ENCODE results near the gene FZR1.
"Not testable (repeated sequence)": the region's sequence is repeated elsewhere in the genome, so short reads cannot be mapped to it uniquely, and the experiment has no call there.

Gene FZR1

DNA sequence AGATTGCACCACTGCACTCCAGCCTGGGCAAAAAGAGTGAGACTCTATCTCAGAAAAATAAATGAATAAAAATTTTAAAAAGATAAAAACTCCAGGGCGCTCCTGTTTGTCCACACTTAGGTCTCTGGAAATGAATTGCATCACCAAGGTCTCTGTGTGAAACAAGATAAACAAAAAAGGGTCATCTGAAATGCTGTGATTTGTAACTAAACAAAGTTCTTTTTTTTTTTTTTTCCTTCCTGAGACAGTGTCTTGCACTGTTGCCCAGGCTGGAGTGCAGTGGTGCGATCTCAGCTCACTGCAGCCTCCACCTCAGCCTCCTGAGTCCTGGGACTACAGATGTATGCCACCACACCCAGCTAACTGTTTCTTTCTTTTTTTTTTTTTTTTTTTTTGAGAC is 11.5 kb downstream of the FZR1 start:
- DNase-seq = no peak

DNA sequence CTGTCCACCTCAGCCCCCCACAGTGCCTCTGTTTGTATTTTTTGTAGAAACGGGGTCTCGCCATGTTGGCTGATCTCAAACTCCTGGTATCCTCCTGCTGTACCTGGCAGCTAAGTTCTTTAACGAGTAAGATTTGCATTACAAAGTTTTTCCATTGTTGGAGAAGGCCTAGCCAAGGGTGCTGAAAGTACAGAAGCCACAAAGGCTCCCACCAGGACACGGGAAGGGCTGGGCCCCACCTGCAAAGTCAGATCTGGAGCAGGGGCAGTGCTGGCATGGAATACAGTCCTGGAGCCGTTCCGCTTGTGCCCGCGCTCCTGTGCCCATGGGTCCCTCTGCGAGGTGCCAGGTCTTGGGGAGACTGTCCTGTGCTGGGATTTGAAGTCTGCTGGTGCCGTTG is 12.1 kb downstream of the FZR1 start:
- no peak for DNase-seq

DNA sequence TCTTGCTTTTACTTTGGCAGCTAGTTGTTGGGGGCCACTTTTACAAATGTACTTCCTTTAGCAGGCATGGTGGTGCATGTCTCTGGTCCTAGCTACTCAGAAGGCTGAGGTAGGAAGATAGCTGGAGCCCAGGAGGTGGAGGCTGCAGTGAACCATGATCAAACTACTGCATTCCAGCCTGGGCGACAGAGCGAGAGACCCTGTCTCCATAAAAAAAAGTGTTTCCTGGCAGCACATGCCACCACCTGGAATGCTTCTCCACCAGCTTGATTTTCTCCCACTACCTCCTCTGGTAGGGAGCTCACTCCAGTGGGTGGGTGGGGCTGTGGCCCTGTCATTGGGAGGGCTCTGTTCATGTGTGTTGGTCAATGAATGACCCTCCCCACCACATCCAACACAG is 12.5 kb downstream of the FZR1 start:
- DNase-seq = no peak

DNA sequence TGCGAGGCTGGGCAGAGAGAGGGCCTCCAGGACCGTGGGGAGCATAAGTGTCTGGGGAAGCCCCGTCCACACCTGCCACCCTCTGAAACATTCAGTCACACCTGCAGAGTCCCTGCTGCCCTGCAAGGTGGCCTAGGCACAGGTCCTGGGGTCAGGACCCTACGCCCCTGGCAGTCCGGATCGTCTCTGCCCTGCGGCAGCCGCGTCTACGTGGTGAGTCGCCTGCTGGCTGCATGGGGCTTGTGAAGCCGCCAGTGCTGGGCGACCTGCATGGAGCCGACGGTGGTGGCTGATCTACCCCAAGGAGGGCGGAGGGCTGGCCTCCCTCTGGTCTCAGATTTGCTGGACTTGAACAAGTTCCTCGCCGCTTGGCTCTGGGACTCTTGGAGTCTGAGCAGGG is 13.0 kb downstream of the FZR1 start:
- no peak for DNase-seq

DNA sequence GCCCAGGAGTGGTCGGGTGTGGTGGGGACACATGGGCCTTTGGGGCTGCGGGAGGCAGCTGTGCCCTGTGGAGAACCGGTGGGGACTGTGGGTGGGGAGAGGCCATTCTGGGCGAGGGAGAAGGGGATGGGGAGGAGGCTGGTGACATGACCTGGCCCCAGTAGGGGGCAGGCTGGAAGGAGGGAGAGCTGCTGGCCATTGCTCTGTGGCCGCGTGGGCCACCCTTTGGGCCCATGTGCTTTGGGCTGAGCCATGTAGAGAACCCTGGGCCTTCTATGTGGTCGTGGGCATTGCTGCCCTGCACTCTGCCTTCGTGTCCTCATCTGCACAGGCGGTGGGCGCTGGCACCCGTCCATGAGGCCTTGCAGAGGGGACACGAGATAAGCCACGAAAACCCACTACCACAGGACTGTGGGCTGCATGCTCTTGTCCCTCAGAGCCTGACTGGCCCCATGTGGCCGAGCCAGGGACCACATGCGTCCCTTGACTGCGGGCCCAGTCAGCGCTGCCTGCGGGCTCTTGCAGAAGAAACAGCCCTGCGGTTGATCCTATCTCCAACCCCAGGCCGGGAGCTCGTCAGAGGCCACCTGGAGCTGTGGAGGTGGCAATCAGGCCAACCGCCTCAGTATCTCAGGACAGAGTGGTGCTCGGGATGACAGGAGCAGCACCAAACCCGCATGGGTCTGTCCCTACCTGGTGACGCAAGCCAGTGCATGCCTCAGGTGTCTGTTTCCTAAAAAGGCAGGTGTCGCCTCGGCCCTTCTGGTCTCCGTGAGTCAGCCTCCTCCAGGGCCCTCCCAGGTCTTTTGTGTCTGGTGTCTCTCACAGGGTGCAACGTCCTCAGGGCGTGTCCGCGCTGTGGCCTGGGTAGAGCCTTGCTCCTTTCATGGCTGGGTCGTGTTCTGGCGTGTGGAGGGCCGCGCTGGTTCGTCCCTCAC is 14.3 kb downstream of the FZR1 start:
- DNase-seq = no peak

DNA sequence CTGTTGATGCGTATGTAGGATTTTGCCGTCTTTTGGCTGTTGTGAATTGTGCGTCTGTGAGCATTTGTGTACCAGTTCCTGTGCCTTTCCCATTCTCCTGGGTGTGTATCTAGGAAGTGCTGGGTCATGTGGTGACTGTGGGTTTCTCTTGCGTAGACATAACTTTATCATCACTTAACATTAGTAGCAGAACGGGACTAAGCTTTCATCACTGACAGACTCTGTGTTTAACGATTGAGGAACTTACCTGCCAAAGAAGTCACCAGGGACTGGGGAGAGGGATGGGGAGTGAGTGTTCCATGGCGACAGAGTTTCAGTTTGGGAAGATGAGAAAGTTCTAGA is 15.0 kb downstream of the FZR1 start:
- DNase-seq = no peak

DNA sequence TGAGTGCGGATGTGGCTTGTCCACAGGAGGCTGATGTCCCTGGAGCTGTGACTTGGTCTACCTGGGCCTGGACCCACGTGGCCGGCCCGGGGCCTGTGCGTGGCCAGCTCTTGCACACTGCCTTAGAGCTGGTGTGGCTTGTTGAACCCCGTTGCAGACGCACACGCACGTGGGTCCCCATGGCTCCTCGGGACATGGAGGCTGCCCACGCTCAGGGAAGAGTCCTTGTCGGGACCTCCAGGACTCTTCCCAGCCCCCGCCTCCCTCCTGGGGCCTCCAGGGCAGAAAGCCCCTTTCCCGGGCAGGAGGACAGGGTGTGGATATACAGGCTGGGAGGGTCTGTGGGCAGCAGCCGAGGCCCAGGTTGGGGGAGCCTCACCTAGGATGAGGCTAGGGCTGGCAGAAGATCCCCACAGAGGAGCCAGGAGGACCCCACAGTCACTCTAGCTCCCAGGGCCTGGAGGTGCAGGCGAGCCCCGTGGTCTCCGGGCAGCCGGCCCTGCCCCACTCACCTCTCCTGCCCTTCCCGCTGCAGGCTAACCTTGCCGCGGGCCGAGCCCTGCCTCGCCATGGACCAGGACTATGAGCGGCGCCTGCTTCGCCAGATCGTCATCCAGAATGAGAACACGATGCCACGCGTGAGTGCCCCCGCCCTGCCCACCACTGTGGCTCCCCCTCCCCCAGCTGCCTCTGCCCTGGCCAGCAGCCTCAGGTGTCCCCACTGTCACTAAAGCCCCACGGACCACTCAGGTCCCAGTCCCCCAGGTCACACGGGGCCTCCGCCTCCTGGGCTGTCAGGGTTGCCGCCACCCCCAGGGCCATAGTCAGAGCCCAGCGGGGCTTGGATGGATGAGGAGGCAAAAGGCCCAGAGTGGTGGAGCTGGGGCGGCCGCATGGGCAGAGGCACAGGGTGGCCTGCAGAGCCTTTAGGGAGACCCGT is 16.6 kb downstream of the FZR1 start:
- no peak for DNase-seq

DNA sequence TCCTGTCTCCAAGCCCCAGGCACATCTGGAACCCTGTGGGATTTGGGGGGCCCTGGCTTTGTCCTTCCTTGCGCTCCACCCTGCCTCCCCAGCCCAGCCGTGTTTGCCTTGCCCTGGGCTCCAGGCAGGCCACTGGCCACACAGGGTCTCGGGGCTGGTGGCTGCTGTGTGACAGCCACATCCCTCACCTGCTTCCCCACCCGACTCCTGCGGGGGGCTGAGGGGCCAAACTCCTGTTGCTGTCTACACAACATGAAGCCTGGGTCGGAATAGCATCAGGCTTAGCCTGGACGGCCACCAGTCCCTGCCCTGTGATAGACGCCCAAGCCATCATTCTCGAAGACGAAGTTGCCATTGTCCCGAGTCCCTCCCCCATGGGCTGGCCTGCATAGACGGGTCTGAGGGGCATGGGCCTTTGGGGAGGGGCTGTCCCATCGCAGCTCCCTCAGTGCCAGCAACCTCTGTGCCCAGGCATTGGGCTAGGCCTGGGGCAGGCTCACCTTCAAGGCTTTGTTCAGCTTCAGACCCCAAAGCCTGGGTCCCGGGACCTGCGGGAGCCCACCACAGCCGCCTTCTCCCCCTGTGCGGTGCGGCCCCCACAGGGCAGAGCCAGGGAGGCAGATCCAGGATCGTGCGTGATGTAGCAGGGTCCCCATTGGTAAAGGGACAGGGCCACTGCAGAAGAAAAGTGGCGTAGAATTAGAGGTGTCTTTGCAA is 17.4 kb downstream of the FZR1 start:
- DNase-seq = no peak

DNA sequence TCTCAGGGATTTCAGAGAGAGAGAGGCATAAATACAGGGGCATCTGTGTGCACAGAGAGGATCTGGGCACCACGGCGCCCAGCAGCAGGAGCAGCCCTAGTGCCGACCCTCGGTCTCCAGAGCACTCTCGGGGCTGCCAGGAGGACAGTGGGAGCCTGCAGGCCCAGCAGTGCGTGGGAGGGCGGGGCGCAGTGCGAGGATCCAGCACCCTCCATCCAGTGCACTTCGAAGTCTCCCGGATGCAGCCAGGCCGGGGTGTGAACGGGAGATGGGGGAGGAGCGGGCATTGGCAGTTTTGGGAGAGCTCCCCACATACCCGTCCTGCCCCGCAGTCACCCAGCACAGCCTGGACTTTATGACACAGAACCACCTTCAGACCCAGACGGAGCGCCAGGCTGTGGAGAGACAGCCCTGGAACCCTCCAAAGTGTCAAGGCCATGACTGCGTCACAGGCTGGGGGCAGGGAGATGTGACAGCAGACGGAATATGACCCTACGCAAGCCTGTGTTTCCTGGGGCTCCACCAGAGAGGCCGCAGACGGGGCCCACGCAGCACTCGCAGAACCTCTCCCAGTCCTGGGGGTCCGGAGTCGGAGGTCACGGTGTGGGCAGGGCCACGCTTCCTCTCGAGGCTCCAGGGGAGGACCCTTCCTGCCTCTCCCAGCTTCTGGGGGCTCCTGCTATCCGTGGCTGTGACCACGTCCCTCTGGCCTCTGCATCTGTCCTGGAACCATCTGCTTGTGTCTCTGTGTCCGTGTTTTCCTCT is 18.1 kb downstream of the FZR1 start:
- no peak for DNase-seq

DNA sequence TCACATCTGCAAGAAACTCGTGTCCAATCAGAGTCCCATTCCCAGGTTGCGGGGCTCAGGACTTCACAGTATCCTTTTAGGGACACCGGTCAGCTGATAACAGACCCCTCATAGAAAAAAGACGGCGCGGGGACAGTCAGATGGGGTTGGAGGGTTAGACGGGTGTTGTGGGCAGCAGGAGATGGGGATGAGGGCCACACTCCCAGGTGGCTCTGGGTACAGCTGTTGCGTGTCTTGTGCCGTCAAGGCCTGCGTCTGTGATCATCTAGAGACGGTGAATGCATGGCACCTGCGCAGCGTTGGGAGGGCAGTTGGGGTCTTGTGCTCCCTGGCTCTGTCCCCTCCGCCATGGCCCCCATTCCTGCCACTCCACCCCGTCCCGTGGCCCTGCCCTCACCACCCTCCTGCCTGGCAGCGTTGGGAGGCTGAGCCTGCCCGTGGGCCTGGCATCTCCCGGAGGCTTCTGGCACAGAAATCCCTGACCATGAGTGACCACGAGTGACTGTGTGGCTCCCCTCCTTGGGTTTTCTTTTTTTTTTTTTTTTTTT is 18.9 kb downstream of the FZR1 start:
- no peak for DNase-seq

DNA sequence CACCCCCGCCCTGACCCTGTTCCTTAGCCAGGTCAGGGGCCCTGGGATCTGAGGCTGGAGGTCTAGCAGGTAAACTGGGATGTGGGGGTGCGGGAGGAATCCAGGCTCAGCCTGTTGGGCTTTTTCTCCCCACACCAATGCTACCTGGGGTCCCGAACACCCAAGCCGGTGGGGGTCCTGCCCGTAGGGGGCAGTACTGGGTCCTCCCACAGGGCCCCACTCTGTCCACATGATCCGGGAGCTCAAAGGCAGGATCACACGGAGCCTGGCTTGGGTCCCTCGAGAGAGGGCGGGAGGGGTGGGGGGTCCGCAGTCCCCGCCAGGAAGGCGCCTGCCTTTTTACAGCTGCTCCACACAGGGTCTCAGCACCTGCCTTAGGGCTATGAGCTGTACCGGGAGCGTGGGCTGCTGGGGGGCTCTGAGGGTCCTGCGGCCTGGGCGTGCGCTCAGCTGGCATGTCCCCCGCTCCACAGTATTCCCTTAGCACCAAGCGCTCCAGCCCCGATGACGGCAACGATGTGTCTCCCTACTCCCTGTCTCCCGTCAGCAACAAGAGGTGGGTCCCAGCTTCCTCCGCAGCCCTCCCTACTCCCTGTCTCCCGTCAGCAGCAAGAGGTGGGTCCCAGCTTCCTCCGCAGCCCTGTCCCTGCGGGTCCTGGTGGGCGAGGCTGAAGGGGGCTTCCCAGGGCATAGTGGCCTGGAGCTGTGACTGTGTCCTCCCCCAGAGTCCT is 20.6 kb downstream of the FZR1 start:
- DNase-seq = no peak

DNA sequence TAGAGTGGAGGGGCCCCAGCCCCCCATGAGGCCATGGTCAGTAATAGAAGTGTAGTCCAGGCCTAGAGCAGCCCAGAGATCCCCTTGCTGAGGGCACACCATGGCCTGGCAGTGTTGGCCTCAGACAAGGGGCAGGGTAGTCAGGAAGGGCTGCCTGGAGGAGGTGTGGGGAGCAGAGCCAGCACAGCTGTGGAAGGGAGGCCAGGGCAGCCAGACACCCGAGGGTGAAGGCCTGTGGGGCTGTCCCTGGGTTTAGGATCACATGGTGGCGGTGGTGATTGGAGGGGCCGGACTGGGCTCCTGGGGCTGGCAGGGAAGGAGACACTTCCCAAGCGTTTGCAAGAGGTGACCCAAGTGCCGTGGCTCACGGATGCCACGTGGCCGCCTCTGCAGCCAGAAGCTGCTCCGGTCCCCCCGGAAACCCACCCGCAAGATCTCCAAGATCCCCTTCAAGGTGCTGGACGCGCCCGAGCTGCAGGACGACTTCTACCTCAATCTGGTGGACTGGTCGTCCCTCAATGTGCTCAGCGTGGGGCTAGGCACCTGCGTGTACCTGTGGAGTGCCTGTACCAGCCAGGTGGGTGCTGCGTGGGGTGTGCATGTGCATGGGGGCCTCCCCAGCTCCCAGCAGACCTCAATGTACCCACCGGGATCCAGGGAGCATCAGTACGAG is 21.3 kb downstream of the FZR1 start:
- no peak for DNase-seq

DNA sequence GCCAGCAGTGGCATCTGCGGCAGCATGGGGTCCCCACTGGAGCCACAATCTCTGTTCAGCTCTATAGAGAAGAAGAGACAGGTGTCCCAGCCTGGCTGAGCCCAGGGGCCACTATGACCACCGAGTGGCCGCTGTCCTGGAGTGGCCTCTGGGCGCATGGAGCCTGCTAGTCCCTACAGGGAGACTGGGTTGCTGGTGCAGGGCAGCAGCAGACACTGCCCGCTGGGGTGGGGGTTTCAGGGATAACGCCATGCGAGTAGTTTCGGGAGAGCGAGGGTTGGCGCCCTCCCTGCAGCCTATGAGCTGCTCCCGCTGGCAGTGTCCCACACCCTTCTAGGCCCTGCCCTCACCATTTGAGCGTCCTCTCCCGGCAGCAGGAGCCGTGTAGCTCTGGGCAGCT is 22.0 kb downstream of the FZR1 start:
- no peak for DNase-seq

DNA sequence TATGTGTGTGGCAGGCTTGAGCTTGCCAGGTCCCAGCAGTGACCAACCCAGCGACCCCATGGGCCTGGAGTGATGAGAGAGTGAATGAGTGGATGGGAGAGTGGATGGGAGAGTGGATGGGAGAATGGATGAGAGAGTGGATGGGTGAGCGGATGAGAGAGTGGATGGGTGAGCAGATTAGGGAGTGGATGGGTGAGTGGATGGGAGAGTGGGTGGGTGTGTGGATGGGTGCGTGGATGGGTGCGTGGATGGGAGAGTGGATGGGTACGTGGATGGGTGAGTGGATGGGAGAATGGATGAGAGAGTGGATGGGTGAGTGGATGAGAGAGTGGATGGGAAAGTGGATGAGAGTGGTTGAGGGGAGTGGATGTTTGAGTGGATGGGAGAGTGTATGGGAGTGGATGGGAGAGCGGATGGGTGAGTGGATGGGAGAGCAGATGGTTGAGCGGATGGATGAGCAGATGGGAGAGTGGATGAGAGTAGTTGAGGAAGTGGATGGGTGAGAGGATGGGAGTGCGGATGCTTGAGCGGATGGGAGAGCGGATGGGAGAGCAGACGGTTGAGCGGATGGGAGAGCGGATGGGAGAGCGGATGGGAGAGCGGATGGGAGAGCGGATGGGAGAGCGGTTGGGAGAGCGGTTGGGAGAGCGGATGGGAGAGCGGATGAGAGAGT is 22.6 kb downstream of the FZR1 start:
- no peak for DNase-seq

DNA sequence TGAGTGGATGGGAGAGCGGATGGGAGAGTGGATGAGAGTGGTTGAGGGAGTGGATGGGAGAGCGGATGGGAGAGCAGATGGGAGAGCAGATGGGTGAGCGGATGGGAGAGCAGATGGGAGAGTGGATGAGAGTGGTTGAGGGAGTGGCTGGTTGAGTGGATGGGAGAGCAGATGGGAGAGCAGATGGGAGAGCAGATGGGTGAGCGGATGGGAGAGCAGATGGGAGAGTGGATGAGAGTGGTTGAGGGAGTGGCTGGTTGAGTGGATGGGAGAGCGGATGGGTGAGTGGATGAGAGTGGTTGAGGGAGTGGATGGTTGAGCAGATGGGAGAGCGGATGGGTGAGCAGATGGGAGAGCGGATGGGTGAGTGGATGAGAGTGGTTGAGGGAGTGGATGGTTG is 23.2 kb downstream of the FZR1 start:
- DNase-seq = not testable (repeated sequence)

DNA sequence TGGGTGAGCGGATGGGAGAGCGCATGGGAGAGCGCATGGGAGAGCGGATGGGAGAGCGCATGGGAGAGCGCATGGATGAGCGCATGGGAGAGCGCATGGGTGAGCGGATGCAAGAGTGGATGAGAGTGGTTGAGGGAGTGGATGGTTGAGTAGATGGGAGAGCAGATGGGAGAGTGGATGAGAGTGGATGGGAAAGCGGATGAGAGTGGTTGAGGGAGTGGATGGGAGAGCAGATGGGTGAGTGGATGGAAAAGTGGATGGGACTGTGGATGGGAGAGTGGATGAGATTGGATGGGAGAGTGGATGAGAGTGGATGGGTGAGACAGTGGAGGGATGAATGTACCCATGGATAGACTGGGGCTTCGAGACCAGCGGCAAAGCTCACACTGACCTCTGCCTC is 24.3 kb downstream of the FZR1 start:
- DNase-seq = no peak

DNA sequence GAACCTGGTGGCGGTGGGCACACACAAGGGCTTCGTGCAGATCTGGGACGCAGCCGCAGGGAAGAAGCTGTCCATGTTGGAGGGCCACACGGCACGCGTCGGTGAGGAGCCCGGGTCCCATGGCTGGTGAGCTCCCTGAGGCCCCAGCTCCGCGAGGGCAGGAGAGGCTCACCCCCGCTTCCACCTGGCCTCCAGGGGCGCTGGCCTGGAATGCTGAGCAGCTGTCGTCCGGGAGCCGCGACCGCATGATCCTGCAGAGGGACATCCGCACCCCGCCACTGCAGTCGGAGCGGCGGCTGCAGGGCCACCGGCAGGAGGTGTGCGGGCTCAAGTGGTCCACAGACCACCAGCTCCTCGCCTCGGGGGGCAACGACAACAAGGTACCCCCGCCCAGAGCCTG is 25.6 kb downstream of the FZR1 start:
- no peak for DNase-seq

DNA sequence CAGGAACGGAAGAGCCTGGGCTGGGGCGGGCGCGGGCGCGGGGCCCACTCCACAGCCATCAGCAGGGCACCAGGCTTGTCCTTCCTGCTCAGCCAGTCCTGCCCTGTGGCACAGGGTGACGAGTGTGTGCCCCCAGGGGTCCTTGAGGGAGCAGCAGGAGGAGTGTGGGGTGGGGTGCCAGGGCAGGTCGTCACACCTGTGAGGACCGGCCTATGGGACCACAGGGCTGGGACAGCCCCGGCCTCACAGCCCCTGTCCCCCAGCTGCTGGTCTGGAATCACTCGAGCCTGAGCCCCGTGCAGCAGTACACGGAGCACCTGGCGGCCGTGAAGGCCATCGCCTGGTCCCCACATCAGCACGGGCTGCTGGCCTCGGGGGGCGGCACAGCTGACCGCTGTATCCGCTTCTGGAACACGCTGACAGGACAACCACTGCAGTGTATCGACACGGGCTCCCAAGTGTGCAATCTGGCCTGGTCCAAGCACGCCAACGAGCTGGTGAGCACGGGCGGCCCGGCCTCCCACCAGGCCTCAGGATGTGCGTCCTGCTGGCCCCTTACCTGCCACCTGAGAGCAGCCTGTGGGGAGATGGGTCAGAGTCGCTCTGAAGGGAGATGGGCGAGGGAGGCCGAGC is 26.2 kb downstream of the FZR1 start:
- DNase-seq = no peak

DNA sequence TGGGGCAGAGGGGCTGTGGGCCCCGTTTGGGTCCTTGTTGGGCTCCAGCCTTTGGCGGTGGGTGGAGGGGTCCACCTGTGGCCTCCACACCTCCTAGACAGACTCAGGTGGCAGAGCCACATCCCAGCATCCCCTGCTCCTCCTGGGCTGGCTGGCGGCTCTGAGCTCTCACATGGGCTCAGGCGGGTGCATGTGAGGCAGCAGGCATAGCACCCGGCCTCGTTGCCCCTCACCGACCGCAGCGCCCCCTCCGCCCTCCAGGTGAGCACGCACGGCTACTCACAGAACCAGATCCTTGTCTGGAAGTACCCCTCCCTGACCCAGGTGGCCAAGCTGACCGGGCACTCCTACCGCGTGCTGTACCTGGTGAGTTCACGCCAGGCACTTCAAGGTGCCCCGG is 26.9 kb downstream of the FZR1 start:
- no peak for DNase-seq
